HG03280 (cell line): ENCODE results near the gene AHCYL1.
A peak's percentile ranks its signal among the peaks of the same experiment; 100 is the strongest.

Experiments used
- ATAC-seq: cut with Tn5 transposase; IDR thresholded peaks from one replicate; pipeline ENCODE4 v1.9.1; 2021; ENCODE audit warnings: mild to moderate bottlenecking, moderate library complexity; ENCODE audit not compliant: unreplicated experiment

The AHCYL1 gene

GRCh38 chr1:110034451-110035235 is 50.1 kb downstream of the AHCYL1 start, which contains the start of gene STRIP1:
TSS of gene STRIP1 (plus strand) at chr1:110034624. CDS start at chr1:110034638, 14 bp downstream.
- ATAC-seq: peak; percentile 83

- ATAC-seq: no peak
Measured at GRCh38 chr1:110035236-110035752, 50.7 kb downstream of the AHCYL1 start.

GRCh38 chr1:110038271-110038670 is 53.7 kb downstream of the AHCYL1 start:
- no peak for ATAC-seq

GRCh38 chr1:110039641-110040040 is 55.1 kb downstream of the AHCYL1 start:
- no peak for ATAC-seq

- no peak for ATAC-seq
Measured at GRCh38 chr1:110040548-110040947, 56.0 kb downstream of the AHCYL1 start.

GRCh38 chr1:110043016-110043415 is 58.5 kb downstream of the AHCYL1 start:
- ATAC-seq: no peak

- no peak for ATAC-seq
Measured at GRCh38 chr1:110047463-110047862, 62.9 kb downstream of the AHCYL1 start.

GRCh38 chr1:110048240-110048639 is 63.7 kb downstream of the AHCYL1 start:
- no peak for ATAC-seq

- ATAC-seq: no peak
Measured at GRCh38 chr1:110048923-110049601, 64.5 kb downstream of the AHCYL1 start.

- no peak for ATAC-seq
Measured at GRCh38 chr1:110049801-110050601, 65.4 kb downstream of the AHCYL1 start.

GRCh38 chr1:110050602-110051261 is 66.2 kb downstream of the AHCYL1 start:
- ATAC-seq: no peak

- no peak for ATAC-seq
Measured at GRCh38 chr1:110051262-110051648, 66.7 kb downstream of the AHCYL1 start.

GRCh38 chr1:110053552-110054428 is 69.2 kb downstream of the AHCYL1 start:
- ATAC-seq: no peak

- no peak for ATAC-seq
Measured at GRCh38 chr1:110055493-110056284, 71.1 kb downstream of the AHCYL1 start.

GRCh38 chr1:110056285-110056683 is 71.7 kb downstream of the AHCYL1 start:
- ATAC-seq: no peak

- ATAC-seq: no peak
Measured at GRCh38 chr1:110056776-110057175, 72.2 kb downstream of the AHCYL1 start.

- no peak for ATAC-seq
Measured at GRCh38 chr1:110057963-110058518, 73.5 kb downstream of the AHCYL1 start.

GRCh38 chr1:110058591-110058990 is 74.0 kb downstream of the AHCYL1 start:
- no peak for ATAC-seq
